GM23338 (cell line): ENCODE data around the gene AFF1. TPM values are rescaled to one million over a fixed set of nuclear protein-coding genes. Genes with fewer than 3 reads are reported as not detected.

Source experiments
- ATAC-seq: fragments of 200-7000 bp; cut with Tn5 transposase; 3 replicates; pipeline ENCODE4 v1.9.1; 2020
- DNase-seq: peaks from one replicate; pipeline ENCODE4 v3.0.0-alpha.2; 2015; ENCODE audit warnings: low spot score
- H2AFZ ChIP-seq: fragments of 200-600 bp; sonication (generic); 2 replicates; pipeline ENCODE4 v1.8.0; 2016; ENCODE audit warnings: antibody characterized with exemption, mild to moderate bottlenecking, moderate library complexity
- H3F3A ChIP-seq: fragments of 200-600 bp; sonication (generic); replicated peaks from 2 replicates; pipeline ENCODE4 v1.8.0; 2017; ENCODE audit warnings: antibody characterized with exemption, mixed run types, low read depth
- H3K27ac ChIP-seq: fragments of 200-600 bp; sonication (generic); 2 replicates; pipeline ENCODE4 v1.6.1; 2016; ENCODE audit warnings: low read depth
- H3K27me3 ChIP-seq: fragments of 200-600 bp; sonication (generic); 2 replicates; pipeline ENCODE4 v1.8.0; 2016; ENCODE audit warnings: mild to moderate bottlenecking, mixed run types, moderate library complexity; ENCODE audit not compliant: insufficient read depth
- H3K36me3 ChIP-seq: fragments of 200-600 bp; sonication (generic); 2 replicates; pipeline ENCODE4 v1.8.0; 2016; ENCODE audit warnings: mild to moderate bottlenecking; ENCODE audit not compliant: insufficient read depth
- H3K4me1 ChIP-seq: fragments of 200-600 bp; sonication (generic); 2 replicates; pipeline ENCODE4 v1.8.0; 2016; ENCODE audit warnings: mild to moderate bottlenecking, moderate library complexity; ENCODE audit not compliant: insufficient read depth
- H3K4me2 ChIP-seq: fragments of 200-600 bp; sonication (generic); 2 replicates; pipeline ENCODE4 v1.7.1; 2017; ENCODE audit warnings: mixed run types
- H3K4me3 ChIP-seq: fragments of 200-600 bp; sonication (generic); 2 replicates; pipeline ENCODE4 v1.6.1; 2016; ENCODE audit warnings: mixed run types
- H3K79me2 ChIP-seq: fragments of 200-600 bp; sonication (generic); replicated peaks from 2 replicates; pipeline ENCODE4 v1.8.0; 2017; ENCODE audit warnings: mild to moderate bottlenecking; ENCODE audit not compliant: insufficient read depth
- H3K9me2 ChIP-seq: fragments of 200-600 bp; sonication (generic); 2 replicates; pipeline ENCODE4 v1.8.0; 2017; ENCODE audit not compliant: insufficient read depth
- H4K20me1 ChIP-seq: fragments of 200-600 bp; sonication (generic); replicated peaks from 2 replicates; pipeline ENCODE4 v1.8.0; 2017; ENCODE audit warnings: mild to moderate bottlenecking; ENCODE audit not compliant: insufficient read depth
- H3K27ac Mint-ChIP-seq: 2 replicates; pipeline ENCODE4 v1.8.0; 2020; ENCODE audit warnings: inconsistent platforms, mild to moderate bottlenecking, moderate library complexity, mixed read lengths
- H3K27me3 Mint-ChIP-seq: 3 replicates; pipeline ENCODE4 v1.8.0; 2022; ENCODE audit warnings: low read depth, mild to moderate bottlenecking, moderate library complexity, mixed read lengths, inconsistent platforms; ENCODE audit not compliant: insufficient read depth, poor library complexity
- H3K36me3 Mint-ChIP-seq: 3 replicates; pipeline ENCODE4 v1.8.0; 2021; ENCODE audit warnings: low read depth, mild to moderate bottlenecking, inconsistent platforms, moderate library complexity, mixed read lengths
- H3K4me1 Mint-ChIP-seq: 3 replicates; pipeline ENCODE4 v1.8.0; 2020; ENCODE audit warnings: mild to moderate bottlenecking, inconsistent platforms, mixed read lengths
- H3K4me3 Mint-ChIP-seq: 3 replicates; pipeline ENCODE4 v1.8.0; 2021; ENCODE audit warnings: moderate library complexity, mild to moderate bottlenecking, inconsistent platforms, mixed read lengths
- H3K9me3 Mint-ChIP-seq: 3 replicates; pipeline ENCODE4 v1.8.0; 2020; ENCODE audit warnings: moderate library complexity, mild to moderate bottlenecking, inconsistent platforms, mixed read lengths
- CREB1 ChIP-seq: fragments of 250-450 bp; sonication (Bioruptor Pico); IDR thresholded peaks from 2 replicates; pipeline ENCODE4 v1.5.0; 2020; ENCODE audit warnings: low read depth, mild to moderate bottlenecking, moderate library complexity
- EZH2 ChIP-seq: fragments of 200-600 bp; sonication (generic); IDR thresholded peaks from one replicate; pipeline ENCODE4 v1.8.0; 2017; ENCODE audit warnings: antibody characterized with exemption, mild to moderate bottlenecking, low read depth; ENCODE audit not compliant: unreplicated experiment
- EZH2phosphoT487 ChIP-seq: fragments of 200-600 bp; sonication (generic); IDR thresholded peaks from one replicate; pipeline ENCODE4 v1.8.1; 2018; ENCODE audit warnings: antibody characterized with exemption; ENCODE audit not compliant: unreplicated experiment
- NANOG ChIP-seq: IDR thresholded peaks from 2 replicates; pipeline ENCODE4 v1.6.1; 2016; ENCODE audit warnings: antibody characterized with exemption, borderline replicate concordance
- POLR2AphosphoS5 ChIP-seq: IDR thresholded peaks from 2 replicates; pipeline ENCODE4 v1.6.1; 2016; ENCODE audit warnings: antibody characterized with exemption, low read depth
- STAT1 ChIP-seq: IDR thresholded peaks from one replicate; pipeline ENCODE4 v1.6.1; 2016; ENCODE audit warnings: antibody characterized with exemption; ENCODE audit not compliant: unreplicated experiment
- ZNF114 ChIP-seq: fragments of 250-450 bp; sonication (Bioruptor Pico); IDR thresholded peaks from 2 replicates; pipeline ENCODE4 v1.5.0; 2020; ENCODE audit warnings: mild to moderate bottlenecking, moderate library complexity
- polyA plus RNA-seq: library from polyadenylated mRNA; unstranded; fragments of >200 nt; fragmentation: Nextera tagmentation; extraction: Ambion mirVana; gene quantifications from 2 replicates; pipeline ENCODE4 v1.2.1, GENCODE V29; 2016
- total RNA-seq: library from RNA; depleted of rRNA; stranded (reverse); fragments of >200 nt; shearing (Covaris generic); gene quantifications from 2 replicates; pipeline ENCODE4 v1.2.3, GENCODE V29; 2014
- TF ChIP-seq, protein P1 (sequence below), 2 experiments: fragments of 200-600 bp in 1 of 2; sonication (generic) in 1 of 2; conservative IDR thresholded peaks; 2 replicates each; pipeline versions ENCODE4 v1.5.1 to v1.6.1; 2016 to 2017; ENCODE audit warnings: antibody characterized with exemption in 2 of 2, low read depth in 2 of 2, mild to moderate bottlenecking in 2 of 2, moderate library complexity in 1 of 2
- TF ChIP-seq, protein P2 (sequence below): IDR thresholded peaks from 2 replicates; pipeline ENCODE4 v1.6.1; 2016; ENCODE audit warnings: antibody characterized with exemption
- TF ChIP-seq, protein P3 (sequence below): IDR thresholded peaks from one replicate; pipeline ENCODE4 v1.6.1; 2018; ENCODE audit warnings: antibody characterized with exemption; ENCODE audit not compliant: unreplicated experiment

The AFF1 gene
- total and polyA plus RNA-seq, 2 experiments from 2014 or later, result 42.6 to 67.2 TPM

DNA sequence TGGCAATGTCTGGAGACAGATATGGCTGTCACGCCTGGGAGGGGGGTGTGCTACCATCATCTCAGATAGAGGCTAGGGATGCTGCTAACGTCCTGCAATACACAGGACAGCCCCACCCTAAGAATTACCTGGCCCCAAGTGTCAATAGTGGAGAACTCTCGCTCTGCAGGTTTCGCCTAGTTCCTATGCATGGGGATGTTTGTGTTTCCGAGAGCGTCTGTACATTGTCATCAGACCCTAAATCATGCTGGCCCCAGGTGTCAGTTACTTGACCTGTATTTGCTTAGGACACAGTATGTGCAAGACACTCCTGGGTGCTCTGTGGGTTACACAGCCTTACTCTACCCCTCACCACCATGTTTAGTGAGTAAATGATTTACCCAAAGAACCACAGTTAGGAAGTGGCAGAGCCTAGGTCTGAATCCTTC lies 90.8 kb downstream of the AFF1 start (continued):
- TF ChIP-seq, protein P1, sequence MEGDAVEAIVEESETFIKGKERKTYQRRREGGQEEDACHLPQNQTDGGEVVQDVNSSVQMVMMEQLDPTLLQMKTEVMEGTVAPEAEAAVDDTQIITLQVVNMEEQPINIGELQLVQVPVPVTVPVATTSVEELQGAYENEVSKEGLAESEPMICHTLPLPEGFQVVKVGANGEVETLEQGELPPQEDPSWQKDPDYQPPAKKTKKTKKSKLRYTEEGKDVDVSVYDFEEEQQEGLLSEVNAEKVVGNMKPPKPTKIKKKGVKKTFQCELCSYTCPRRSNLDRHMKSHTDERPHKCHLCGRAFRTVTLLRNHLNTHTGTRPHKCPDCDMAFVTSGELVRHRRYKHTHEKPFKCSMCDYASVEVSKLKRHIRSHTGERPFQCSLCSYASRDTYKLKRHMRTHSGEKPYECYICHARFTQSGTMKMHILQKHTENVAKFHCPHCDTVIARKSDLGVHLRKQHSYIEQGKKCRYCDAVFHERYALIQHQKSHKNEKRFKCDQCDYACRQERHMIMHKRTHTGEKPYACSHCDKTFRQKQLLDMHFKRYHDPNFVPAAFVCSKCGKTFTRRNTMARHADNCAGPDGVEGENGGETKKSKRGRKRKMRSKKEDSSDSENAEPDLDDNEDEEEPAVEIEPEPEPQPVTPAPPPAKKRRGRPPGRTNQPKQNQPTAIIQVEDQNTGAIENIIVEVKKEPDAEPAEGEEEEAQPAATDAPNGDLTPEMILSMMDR (conservative IDR thresholded peaks at IDR 0.05; ENCODE audit: low read depth in 2 of 2), result no peak
- TF ChIP-seq NANOG (no peak), EZH2 (no peak), CREB1 (no peak), STAT1 (no peak), EZH2phosphoT487 (no peak), POLR2AphosphoS5 (no peak)
- TF ChIP-seq, protein P2, sequence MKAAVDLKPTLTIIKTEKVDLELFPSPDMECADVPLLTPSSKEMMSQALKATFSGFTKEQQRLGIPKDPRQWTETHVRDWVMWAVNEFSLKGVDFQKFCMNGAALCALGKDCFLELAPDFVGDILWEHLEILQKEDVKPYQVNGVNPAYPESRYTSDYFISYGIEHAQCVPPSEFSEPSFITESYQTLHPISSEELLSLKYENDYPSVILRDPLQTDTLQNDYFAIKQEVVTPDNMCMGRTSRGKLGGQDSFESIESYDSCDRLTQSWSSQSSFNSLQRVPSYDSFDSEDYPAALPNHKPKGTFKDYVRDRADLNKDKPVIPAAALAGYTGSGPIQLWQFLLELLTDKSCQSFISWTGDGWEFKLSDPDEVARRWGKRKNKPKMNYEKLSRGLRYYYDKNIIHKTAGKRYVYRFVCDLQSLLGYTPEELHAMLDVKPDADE, result no peak
- TF ChIP-seq, protein P3, sequence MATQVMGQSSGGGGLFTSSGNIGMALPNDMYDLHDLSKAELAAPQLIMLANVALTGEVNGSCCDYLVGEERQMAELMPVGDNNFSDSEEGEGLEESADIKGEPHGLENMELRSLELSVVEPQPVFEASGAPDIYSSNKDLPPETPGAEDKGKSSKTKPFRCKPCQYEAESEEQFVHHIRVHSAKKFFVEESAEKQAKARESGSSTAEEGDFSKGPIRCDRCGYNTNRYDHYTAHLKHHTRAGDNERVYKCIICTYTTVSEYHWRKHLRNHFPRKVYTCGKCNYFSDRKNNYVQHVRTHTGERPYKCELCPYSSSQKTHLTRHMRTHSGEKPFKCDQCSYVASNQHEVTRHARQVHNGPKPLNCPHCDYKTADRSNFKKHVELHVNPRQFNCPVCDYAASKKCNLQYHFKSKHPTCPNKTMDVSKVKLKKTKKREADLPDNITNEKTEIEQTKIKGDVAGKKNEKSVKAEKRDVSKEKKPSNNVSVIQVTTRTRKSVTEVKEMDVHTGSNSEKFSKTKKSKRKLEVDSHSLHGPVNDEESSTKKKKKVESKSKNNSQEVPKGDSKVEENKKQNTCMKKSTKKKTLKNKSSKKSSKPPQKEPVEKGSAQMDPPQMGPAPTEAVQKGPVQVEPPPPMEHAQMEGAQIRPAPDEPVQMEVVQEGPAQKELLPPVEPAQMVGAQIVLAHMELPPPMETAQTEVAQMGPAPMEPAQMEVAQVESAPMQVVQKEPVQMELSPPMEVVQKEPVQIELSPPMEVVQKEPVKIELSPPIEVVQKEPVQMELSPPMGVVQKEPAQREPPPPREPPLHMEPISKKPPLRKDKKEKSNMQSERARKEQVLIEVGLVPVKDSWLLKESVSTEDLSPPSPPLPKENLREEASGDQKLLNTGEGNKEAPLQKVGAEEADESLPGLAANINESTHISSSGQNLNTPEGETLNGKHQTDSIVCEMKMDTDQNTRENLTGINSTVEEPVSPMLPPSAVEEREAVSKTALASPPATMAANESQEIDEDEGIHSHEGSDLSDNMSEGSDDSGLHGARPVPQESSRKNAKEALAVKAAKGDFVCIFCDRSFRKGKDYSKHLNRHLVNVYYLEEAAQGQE, result no peak

DNA sequence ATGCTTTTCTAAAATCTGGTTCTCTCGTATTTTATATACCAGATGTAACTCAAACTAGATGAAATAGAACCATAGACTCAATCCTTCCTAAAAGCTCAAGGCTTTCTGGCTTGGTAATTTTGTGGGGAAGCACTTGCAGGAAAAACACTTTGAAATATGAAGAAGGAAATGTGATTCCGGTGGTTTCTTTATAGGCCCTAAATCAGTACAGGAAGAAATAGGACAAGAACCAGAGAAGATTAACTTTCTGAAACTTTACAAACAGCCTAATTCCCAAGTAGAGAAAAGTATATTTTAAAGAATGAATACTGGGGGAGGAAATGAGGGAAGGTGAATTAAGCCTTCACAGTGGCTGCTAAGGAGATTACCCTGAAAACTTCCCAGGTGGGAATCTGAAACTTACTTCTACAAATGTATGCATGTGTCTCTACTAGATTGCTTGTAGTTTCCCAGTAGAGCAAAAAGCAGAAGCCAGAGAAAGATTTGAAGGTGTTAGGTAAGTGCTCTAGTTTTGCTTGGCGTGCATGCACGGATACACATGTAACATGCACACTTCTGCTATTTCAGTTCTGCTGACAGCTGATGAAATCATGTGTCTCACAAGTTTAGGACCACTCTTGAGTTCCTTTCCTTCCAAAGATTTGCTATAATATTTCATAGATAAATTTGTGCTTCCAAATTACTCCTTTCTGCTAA lies 92.1 kb downstream of the AFF1 start:
- Histone ChIP-seq H3K79me2 (peaks cover 97% of the 10 kb centered on the region), H3F3A (no peaks in the 10 kb centered on the region), H3K27ac (no peak overlapping the region), H3K4me1 (peaks cover 65% of the 10 kb centered on the region), H3K9me2 (no peaks in the 10 kb centered on the region), H4K20me1 (peaks cover 9% of the 10 kb centered on the region; the same call in 1 of the 2 replicates), H3K36me3 (no peaks in the 10 kb centered on the region), H3K4me3 (no peak overlapping the region), H3K4me2 (no peak overlapping the region; the same call in 1 of the 2 replicates), H3K27me3 (no peaks in the 10 kb centered on the region), H2AFZ (no peak overlapping the region)
- Mint-ChIP-seq H3K4me3 (no peak overlapping the region), H3K27me3 (peaks cover 1% of the 10 kb centered on the region), H3K27ac (peak overlapping the region; percentile 26; the same call in 1 of the 2 replicates), H3K36me3 (no peaks in the 10 kb centered on the region), H3K4me1 (peaks cover 55% of the 10 kb centered on the region), H3K9me3 (no peaks in the 10 kb centered on the region)
- DNase-seq (no peak), ATAC-seq (no peak)
- TF ChIP-seq EZH2phosphoT487 (no peak), ZNF114 (no peak), CREB1 (no peak), POLR2AphosphoS5 (no peak), STAT1 (no peak)
- TF ChIP-seq, protein P2, result no peak
